HEK293 (cell line): ENCODE data around the gene ATG4B.

Experiments
- GLIS1 ChIP-seq: fragments of 450-650 bp; formaldehyde crosslinking; IDR thresholded peaks from 2 replicates; pipeline ENCODE4 v1.5.1; 2016; ENCODE audit warnings: missing biosample characterization, missing genetic modification characterization
- HIC1 ChIP-seq: fragments of 450-650 bp; formaldehyde crosslinking; IDR thresholded peaks from 2 replicates; pipeline ENCODE4 v1.5.1; 2016; ENCODE audit warnings: missing biosample characterization, missing genetic modification characterization
- HOXD13 ChIP-seq: sonication (generic); formaldehyde crosslinking; IDR thresholded peaks from 2 replicates; pipeline ENCODE4 v1.8.0; 2022; ENCODE audit warnings: missing genetic modification reagents, borderline replicate concordance
- KLF1 ChIP-seq: fragments of 450-650 bp; formaldehyde crosslinking; IDR thresholded peaks from 2 replicates; pipeline ENCODE4 v1.5.1; 2016; ENCODE audit warnings: missing biosample characterization, missing genetic modification characterization
- MZF1 ChIP-seq: fragments of 450-650 bp; formaldehyde crosslinking; IDR thresholded peaks from 2 replicates; pipeline ENCODE4 v1.5.1; 2017; ENCODE audit warnings: missing biosample characterization, missing genetic modification characterization, borderline replicate concordance
- OVOL3 ChIP-seq: fragments of 450-650 bp; formaldehyde crosslinking; IDR thresholded peaks from 2 replicates; pipeline ENCODE4 v1.5.1; 2016; ENCODE audit warnings: missing biosample characterization, missing genetic modification characterization
- PRDM4 ChIP-seq: fragments of 450-650 bp; formaldehyde crosslinking; IDR thresholded peaks from 2 replicates; pipeline ENCODE4 v1.5.1; 2017; ENCODE audit warnings: missing biosample characterization, missing genetic modification characterization
- PRDM6 ChIP-seq: fragments of 450-650 bp; formaldehyde crosslinking; IDR thresholded peaks from 2 replicates; pipeline ENCODE4 v1.5.1; 2017; ENCODE audit warnings: missing biosample characterization, missing genetic modification characterization
- ZBTB1 ChIP-seq: fragments of 450-650 bp; formaldehyde crosslinking; IDR thresholded peaks from 2 replicates; pipeline ENCODE4 v1.5.1; 2016; ENCODE audit warnings: missing biosample characterization, missing genetic modification characterization
- ZEB2 ChIP-seq: fragments of 450-650 bp; formaldehyde crosslinking; IDR thresholded peaks from 2 replicates; pipeline ENCODE4 v1.5.1; 2016; ENCODE audit warnings: missing biosample characterization, missing genetic modification characterization
- ZIC2 ChIP-seq: fragments of 450-650 bp; formaldehyde crosslinking; IDR thresholded peaks from 2 replicates; pipeline ENCODE4 v1.5.1; 2016; ENCODE audit warnings: missing biosample characterization, missing genetic modification characterization
- ZNF121 ChIP-seq: fragments of 450-650 bp; formaldehyde crosslinking; IDR thresholded peaks from 2 replicates; pipeline ENCODE4 v1.5.1; 2016; ENCODE audit warnings: missing biosample characterization, missing genetic modification characterization
- ZNF133 ChIP-seq: fragments of 450-650 bp; formaldehyde crosslinking; IDR thresholded peaks from 2 replicates; pipeline ENCODE4 v1.5.1; 2016; ENCODE audit warnings: missing biosample characterization, missing genetic modification characterization
- ZNF16 ChIP-seq: fragments of 450-650 bp; formaldehyde crosslinking; IDR thresholded peaks from 2 replicates; pipeline ENCODE4 v1.5.1; 2016; ENCODE audit warnings: low read depth, missing biosample characterization, missing genetic modification characterization
- ZNF18 ChIP-seq: fragments of 450-650 bp; formaldehyde crosslinking; IDR thresholded peaks from 2 replicates; pipeline ENCODE4 v1.5.1; 2016; ENCODE audit warnings: missing biosample characterization, missing genetic modification characterization
- ZNF266 ChIP-seq: fragments of 450-650 bp; formaldehyde crosslinking; IDR thresholded peaks from 2 replicates; pipeline ENCODE4 v1.5.1; 2016; ENCODE audit warnings: missing biosample characterization, missing genetic modification characterization, low read depth
- ZNF280C ChIP-seq: fragments of 450-650 bp; formaldehyde crosslinking; IDR thresholded peaks from 2 replicates; pipeline ENCODE4 v1.5.1; 2016; ENCODE audit warnings: missing biosample characterization, missing genetic modification characterization
- ZNF404 ChIP-seq: fragments of 450-650 bp; formaldehyde crosslinking; IDR thresholded peaks from 2 replicates; pipeline ENCODE4 v1.5.1; 2017; ENCODE audit warnings: missing biosample characterization, missing genetic modification characterization
- ZNF501 ChIP-seq: fragments of 450-650 bp; formaldehyde crosslinking; IDR thresholded peaks from 2 replicates; pipeline ENCODE4 v1.5.1; 2016; ENCODE audit warnings: missing biosample characterization, missing genetic modification characterization
- ZNF513 ChIP-seq: fragments of 450-650 bp; IDR thresholded peaks from 2 replicates; pipeline ENCODE4 v1.5.1; 2018; ENCODE audit warnings: missing biosample characterization, missing genetic modification characterization
- ZNF514 ChIP-seq: fragments of 450-650 bp; formaldehyde crosslinking; IDR thresholded peaks from 2 replicates; pipeline ENCODE4 v1.5.1; 2016; ENCODE audit warnings: missing biosample characterization, missing genetic modification characterization
- ZNF561 ChIP-seq: fragments of 450-650 bp; IDR thresholded peaks from 2 replicates; pipeline ENCODE4 v1.5.1; 2018; ENCODE audit warnings: missing biosample characterization, missing genetic modification characterization, borderline replicate concordance
- ZNF571 ChIP-seq: fragments of 450-650 bp; formaldehyde crosslinking; IDR thresholded peaks from 2 replicates; pipeline ENCODE4 v1.5.0; 2017; ENCODE audit warnings: missing biosample characterization, missing genetic modification characterization
- ZNF600 ChIP-seq: fragments of 450-650 bp; formaldehyde crosslinking; IDR thresholded peaks from 2 replicates; pipeline ENCODE4 v1.5.1; 2016; ENCODE audit warnings: missing biosample characterization, missing genetic modification characterization
- ZNF610 ChIP-seq: fragments of 450-650 bp; formaldehyde crosslinking; IDR thresholded peaks from 2 replicates; pipeline ENCODE4 v1.5.1; 2016; ENCODE audit warnings: missing biosample characterization, missing genetic modification characterization, borderline replicate concordance
- ZNF747 ChIP-seq: fragments of 450-650 bp; formaldehyde crosslinking; IDR thresholded peaks from 2 replicates; pipeline ENCODE4 v1.5.1; 2016; ENCODE audit warnings: missing biosample characterization, missing genetic modification characterization
- ZNF791 ChIP-seq: fragments of 450-650 bp; formaldehyde crosslinking; IDR thresholded peaks from 2 replicates; pipeline ENCODE4 v1.5.1; 2016; ENCODE audit warnings: missing biosample characterization, missing genetic modification characterization
- ZNF830 ChIP-seq: fragments of 450-650 bp; IDR thresholded peaks from 2 replicates; pipeline ENCODE4 v1.5.0; 2018; ENCODE audit warnings: missing biosample characterization, missing genetic modification characterization, low read depth, mild to moderate bottlenecking, moderate library complexity

The ATG4B gene

GRCh38 chr2:241686650-241687425 lies 49.3 kb downstream of the ATG4B start, which contains the start of gene DTYMK (continued):
- TF ChIP-seq PRDM6 (tag by site-specific recombination) (no peak), MZF1 (tag by site-specific recombination) (no peak), ZNF571 (tag by site-specific recombination) (no peak), ZNF513 (tag by site-specific recombination) (no peak), PRDM4 (tag by site-specific recombination) (no peak), ZNF561 (tag by site-specific recombination) (peak; percentile 73; the same call in 1 of the 2 replicates), ZNF266 (tag by site-specific recombination) (no peak), ZNF514 (tag by site-specific recombination) (no peak), ZNF404 (tag by site-specific recombination) (no peak), ZNF747 (tag by site-specific recombination) (no peak), ZNF610 (tag by site-specific recombination) (no peak), ZNF16 (tag by site-specific recombination) (no peak), ZNF600 (no peak), ZEB2 (tag by site-specific recombination) (no peak), ZNF791 (no peak), ZBTB1 (tag by site-specific recombination) (no peak), HOXD13 (CRISPR knock-in tag) (no peak), ZNF133 (tag by site-specific recombination) (no peak), ZNF280C (no peak), ZNF830 (tag by site-specific recombination) (no peak), ZIC2 (tag by site-specific recombination) (peak; percentile 86), ZNF121 (no peak), KLF1 (tag by site-specific recombination) (no peak), HIC1 (tag by site-specific recombination) (0 out of 2 replicates have a peak, but pooled peaks have one; percentile 15), OVOL3 (tag by site-specific recombination) (no peak), ZNF501 (tag by site-specific recombination) (no peak), GLIS1 (no peak), ZNF18 (tag by site-specific recombination) (no peak)
